ENCODE results near the gene B4GALT6. TPM values are rescaled to one million over a fixed set of nuclear protein-coding genes. Genes with fewer than 3 reads are reported as not detected.

Gene B4GALT6
- polyA plus RNA-seq, 4 donors: 10.5 to 23.1 (median 17.0) TPM

GRCh38 chr18:31603315-31603714 is 81.1 kb downstream of the B4GALT6 start:
- no peak for DNase-seq (ENCODE audit: low read depth in 4 of 4, low spot score in 3 of 4)

GRCh38 chr18:31598021-31598805 is 86.2 kb downstream of the B4GALT6 start:
- DNase-seq (ENCODE audit: low read depth in 4 of 4, low spot score in 3 of 4): no peak

DNA sequence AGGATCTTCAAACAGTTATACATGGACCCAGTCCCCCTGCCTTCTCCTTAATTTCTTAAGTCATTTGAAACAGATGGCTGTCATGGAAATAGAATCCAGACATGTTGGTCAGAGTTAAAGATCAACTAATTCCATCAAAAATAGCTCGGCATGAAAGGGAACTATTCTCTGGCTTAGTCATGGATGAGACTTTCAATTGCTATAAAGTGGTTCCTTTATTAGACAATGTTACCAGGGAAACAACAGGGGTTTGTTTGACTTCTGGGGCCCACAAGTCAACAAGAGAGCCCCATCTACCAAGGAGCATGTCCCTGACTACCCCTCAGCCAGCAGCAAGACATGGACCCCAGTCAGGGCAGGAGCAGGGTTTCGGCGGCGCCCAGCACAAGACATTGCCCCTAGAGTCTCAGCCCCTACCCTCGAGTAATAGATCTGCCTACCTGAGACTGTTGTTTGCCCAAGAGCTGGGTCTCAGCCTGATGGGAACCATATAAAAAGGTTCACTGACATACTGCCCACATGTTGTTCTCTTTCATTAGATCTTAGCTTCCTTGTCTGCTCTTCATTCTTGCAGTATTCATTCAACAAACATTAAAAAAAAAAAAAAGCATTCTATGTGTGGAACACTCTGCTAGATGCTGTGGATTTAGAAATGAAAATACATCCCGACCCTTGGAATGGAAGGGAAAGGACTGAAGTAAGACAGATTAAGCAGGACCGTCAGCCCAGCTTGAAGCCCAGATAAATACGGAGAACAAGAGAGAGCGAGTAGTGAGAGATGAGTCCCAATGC is 88.1 kb downstream of the B4GALT6 start:
- DNase-seq (ENCODE audit: low read depth in 4 of 4, low spot score in 3 of 4): no peak

GRCh38 chr18:31595121-31595771 is 89.1 kb downstream of the B4GALT6 start:
- no peak for DNase-seq (ENCODE audit: low read depth in 4 of 4, low spot score in 3 of 4)

DNA sequence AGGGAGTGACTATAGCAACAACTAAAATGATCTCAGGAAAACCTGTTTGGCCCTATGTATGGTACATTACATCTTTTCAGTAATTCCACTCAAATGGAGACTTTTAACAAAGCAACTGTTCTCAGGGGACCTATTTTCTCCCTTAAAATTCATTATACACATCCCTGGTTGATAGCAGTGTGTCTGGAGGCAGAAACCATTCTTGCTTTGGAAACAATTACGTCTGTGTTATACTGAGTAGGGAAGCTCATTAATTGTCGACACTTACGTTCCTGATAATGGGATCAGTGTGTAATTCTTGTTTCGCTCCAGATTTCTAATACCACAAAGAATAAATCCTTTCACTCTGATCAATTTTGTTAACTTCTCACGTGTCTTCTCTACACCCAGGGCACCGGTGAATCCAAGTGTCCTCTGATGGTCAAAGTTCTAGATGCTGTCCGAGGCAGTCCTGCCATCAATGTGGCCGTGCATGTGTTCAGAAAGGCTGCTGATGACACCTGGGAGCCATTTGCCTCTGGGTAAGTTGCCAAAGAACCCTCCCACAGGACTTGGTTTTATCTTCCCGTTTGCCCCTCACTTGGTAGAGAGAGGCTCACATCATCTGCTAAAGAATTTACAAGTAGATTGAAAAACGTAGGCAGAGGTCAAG is 91.7 kb downstream of the B4GALT6 start:
- no peak for DNase-seq (ENCODE audit: low read depth in 4 of 4, low spot score in 3 of 4)

DNA sequence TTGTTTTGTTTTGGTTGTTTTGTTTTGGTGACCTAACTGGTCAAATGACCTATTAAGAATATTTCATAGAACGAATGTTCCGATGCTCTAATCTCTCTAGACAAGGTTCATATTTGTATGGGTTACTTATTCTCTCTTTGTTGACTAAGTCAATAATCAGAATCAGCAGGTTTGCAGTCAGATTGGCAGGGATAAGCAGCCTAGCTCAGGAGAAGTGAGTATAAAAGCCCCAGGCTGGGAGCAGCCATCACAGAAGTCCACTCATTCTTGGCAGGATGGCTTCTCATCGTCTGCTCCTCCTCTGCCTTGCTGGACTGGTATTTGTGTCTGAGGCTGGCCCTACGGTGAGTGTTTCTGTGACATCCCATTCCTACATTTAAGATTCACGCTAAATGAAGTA is 92.8 kb downstream of the B4GALT6 start, which contains the start of gene TTR:
TTR (plus strand) TSS at position 250 of the 400 bp plus-strand sequence; CDS start at position 276, 26 bp downstream.
- no peak for DNase-seq (ENCODE audit: low read depth in 4 of 4, low spot score in 3 of 4)

DNA sequence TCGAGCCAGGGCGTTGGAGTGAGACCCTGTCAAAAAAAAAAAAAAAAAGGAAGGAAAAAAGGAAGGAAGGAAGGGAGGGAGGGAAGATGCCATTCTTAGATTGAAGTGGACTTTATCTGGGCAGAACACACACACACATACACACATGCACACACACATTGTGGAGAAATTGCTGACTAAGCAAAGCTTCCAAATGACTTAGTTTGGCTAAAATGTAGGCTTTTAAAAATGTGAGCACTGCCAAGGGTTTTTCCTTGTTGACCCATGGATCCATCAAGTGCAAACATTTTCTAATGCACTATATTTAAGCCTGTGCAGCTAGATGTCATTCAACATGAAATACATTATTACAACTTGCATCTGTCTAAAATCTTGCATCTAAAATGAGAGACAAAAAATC is 93.3 kb downstream of the B4GALT6 start:
- DNase-seq (ENCODE audit: low read depth in 4 of 4, low spot score in 3 of 4): no peak

GRCh38 chr18:31590570-31590969 is 93.8 kb downstream of the B4GALT6 start:
- no peak for DNase-seq (ENCODE audit: low read depth in 4 of 4, low spot score in 3 of 4)

- no peak for DNase-seq (ENCODE audit: low read depth in 4 of 4, low spot score in 3 of 4)
Measured at GRCh38 chr18:31587529-31587928, 96.9 kb downstream of the B4GALT6 start.

GRCh38 chr18:31586616-31587015 is 97.8 kb downstream of the B4GALT6 start:
- DNase-seq (ENCODE audit: low read depth in 4 of 4, low spot score in 3 of 4): no peak

GRCh38 chr18:31585991-31586390 is 98.4 kb downstream of the B4GALT6 start:
- DNase-seq (ENCODE audit: low read depth in 4 of 4, low spot score in 3 of 4): no peak

DNA sequence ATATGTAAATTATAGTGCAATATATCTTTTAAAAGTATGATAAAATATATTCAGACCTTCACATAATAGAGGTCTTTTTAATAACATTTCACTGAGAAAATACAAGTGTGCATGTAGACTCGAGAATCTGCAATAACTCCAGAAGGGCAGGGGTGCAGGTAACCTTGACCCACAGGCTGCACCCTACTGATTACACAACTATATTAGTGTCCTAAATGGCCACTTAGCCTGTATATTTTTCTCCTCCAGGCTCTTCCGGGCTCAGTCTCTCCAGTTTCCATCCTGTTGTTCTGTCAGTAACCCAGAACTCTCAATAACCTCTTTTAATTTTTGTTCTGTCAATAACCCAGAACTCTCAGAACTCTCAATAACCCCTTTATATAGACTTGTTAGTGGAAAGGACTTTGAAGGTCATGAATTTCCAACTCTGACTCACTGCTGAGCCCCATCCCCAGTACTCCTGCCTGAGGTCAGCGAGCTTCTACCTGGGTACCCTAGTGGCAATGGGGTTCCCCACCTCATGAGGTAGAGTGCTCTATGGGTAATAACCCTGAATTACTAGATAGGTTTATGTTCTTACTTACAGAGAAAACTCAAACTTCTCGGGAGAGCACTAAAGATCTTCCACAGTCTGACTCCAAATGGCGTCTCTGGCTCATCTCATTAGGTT is 101.1 kb downstream of the B4GALT6 start:
- DNase-seq (ENCODE audit: low read depth in 4 of 4, low spot score in 3 of 4): no peak

- DNase-seq (ENCODE audit: low read depth in 4 of 4, low spot score in 3 of 4): no peak
Measured at GRCh38 chr18:31581498-31582197, 102.7 kb downstream of the B4GALT6 start.

DNA sequence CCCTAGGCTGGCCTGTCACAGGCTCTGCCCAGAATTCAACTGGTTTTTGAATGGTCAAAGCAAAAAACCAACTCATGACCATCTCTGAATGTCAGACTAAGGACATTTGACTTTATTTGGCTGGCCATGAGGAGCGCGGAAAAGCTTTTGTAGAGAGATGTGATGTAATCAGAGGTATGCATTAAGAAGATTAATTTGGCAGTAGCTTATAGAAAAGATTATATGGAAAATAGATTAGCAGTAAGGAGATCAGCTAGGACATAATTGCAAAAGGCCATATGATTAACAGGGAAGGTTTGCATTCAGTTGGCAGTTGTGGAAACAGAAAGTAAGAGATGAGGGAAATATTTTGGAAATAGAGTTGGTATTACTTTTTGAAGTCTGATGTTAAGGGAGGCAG is 105.0 kb downstream of the B4GALT6 start:
- no peak for DNase-seq (ENCODE audit: low read depth in 4 of 4, low spot score in 3 of 4)

DNA sequence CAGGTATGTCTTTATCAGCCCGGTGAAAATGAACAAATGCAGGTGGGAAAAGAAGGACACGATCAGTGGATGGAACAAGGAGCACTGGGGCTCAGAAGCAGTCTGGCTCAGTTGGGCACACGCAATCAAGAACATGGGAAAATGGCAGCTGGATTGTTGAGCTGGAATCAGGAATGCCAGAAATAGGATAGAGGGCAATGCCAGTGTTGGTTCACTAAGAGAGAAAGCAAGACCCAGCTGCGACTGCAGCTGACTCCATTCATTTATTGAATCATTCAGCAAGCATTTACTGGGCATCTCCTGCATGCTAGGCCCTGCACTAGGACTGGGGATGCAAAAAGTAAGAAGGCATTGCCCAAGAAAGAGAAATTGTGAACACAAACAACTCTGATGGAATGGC is 106.3 kb downstream of the B4GALT6 start:
- DNase-seq (ENCODE audit: low read depth in 4 of 4, low spot score in 3 of 4): no peak

- DNase-seq (ENCODE audit: low read depth in 4 of 4, low spot score in 3 of 4): no peak
Measured at GRCh38 chr18:31577195-31577594, 107.2 kb downstream of the B4GALT6 start.

GRCh38 chr18:31576670-31577069 is 107.7 kb downstream of the B4GALT6 start:
- DNase-seq (ENCODE audit: low read depth in 4 of 4, low spot score in 3 of 4): no peak

DNA sequence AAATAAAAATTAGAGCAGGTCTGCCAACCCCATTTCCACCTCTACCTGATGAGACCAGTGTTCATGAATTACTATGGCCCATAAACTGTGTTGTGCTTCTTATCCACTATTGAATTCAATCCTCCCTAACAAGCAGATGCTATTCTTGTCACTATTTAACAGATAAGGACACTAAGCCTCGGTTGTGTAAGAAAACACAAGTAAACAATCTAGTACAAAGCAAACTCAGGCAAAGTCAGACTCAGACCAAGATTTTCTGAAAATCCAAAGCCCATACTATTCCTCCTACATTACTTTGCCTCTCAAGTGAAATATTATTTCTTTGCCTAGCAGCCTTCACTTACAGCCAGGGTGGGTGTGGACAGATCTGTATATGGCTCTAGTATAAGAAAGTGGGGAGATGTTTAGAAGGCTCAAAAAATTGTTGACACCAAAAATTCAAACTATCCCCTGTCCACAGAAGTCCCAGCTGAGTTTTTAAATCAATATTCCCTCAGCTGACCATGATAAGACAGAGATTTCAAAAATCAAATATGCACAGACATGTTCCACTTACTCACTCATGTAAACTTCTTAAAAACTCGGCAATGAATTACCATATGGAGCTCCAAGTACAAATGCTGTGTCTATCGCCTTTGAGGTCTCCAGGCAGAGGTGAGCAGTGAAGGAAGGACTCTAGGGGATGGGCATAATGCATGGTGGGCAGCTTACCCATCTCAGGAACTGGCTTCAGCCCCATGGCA is 108.7 kb downstream of the B4GALT6 start:
- no peak for DNase-seq (ENCODE audit: low read depth in 4 of 4, low spot score in 3 of 4)

- DNase-seq (ENCODE audit: low read depth in 4 of 4, low spot score in 3 of 4): no peak
Measured at GRCh38 chr18:31574359-31574758, 110.0 kb downstream of the B4GALT6 start.
